GM23338 (cell line): ENCODE measurements around the gene USH2A. TPM values are rescaled to one million over a fixed set of nuclear protein-coding genes. Genes with fewer than 3 reads are reported as not detected.
A peak's percentile ranks its signal among the peaks of the same experiment; 100 is the strongest.

ENCODE experiments used
- ATAC-seq: fragments of 200-7000 bp; cut with Tn5 transposase; 3 replicates; pipeline ENCODE4 v1.9.1; 2020
- DNase-seq: peaks from one replicate; pipeline ENCODE4 v3.0.0-alpha.2; 2015; ENCODE audit warnings: low spot score
- H2AFZ ChIP-seq: fragments of 200-600 bp; sonication (generic); 2 replicates; pipeline ENCODE4 v1.8.0; 2016; ENCODE audit warnings: antibody characterized with exemption, mild to moderate bottlenecking, moderate library complexity
- H3F3A ChIP-seq: fragments of 200-600 bp; sonication (generic); replicated peaks from 2 replicates; pipeline ENCODE4 v1.8.0; 2017; ENCODE audit warnings: antibody characterized with exemption, mixed run types, low read depth
- H3K27ac ChIP-seq: fragments of 200-600 bp; sonication (generic); 2 replicates; pipeline ENCODE4 v1.6.1; 2016; ENCODE audit warnings: low read depth
- H3K27me3 ChIP-seq: fragments of 200-600 bp; sonication (generic); 2 replicates; pipeline ENCODE4 v1.8.0; 2016; ENCODE audit warnings: mild to moderate bottlenecking, mixed run types, moderate library complexity; ENCODE audit not compliant: insufficient read depth
- H3K36me3 ChIP-seq: fragments of 200-600 bp; sonication (generic); 2 replicates; pipeline ENCODE4 v1.8.0; 2016; ENCODE audit warnings: mild to moderate bottlenecking; ENCODE audit not compliant: insufficient read depth
- H3K4me1 ChIP-seq: fragments of 200-600 bp; sonication (generic); 2 replicates; pipeline ENCODE4 v1.8.0; 2016; ENCODE audit warnings: mild to moderate bottlenecking, moderate library complexity; ENCODE audit not compliant: insufficient read depth
- H3K4me2 ChIP-seq: fragments of 200-600 bp; sonication (generic); 2 replicates; pipeline ENCODE4 v1.7.1; 2017; ENCODE audit warnings: mixed run types
- H3K4me3 ChIP-seq: fragments of 200-600 bp; sonication (generic); 2 replicates; pipeline ENCODE4 v1.6.1; 2016; ENCODE audit warnings: mixed run types
- H3K79me2 ChIP-seq: fragments of 200-600 bp; sonication (generic); replicated peaks from 2 replicates; pipeline ENCODE4 v1.8.0; 2017; ENCODE audit warnings: mild to moderate bottlenecking; ENCODE audit not compliant: insufficient read depth
- H3K9me2 ChIP-seq: fragments of 200-600 bp; sonication (generic); 2 replicates; pipeline ENCODE4 v1.8.0; 2017; ENCODE audit not compliant: insufficient read depth
- H4K20me1 ChIP-seq: fragments of 200-600 bp; sonication (generic); replicated peaks from 2 replicates; pipeline ENCODE4 v1.8.0; 2017; ENCODE audit warnings: mild to moderate bottlenecking; ENCODE audit not compliant: insufficient read depth
- H3K27ac Mint-ChIP-seq: 2 replicates; pipeline ENCODE4 v1.8.0; 2020; ENCODE audit warnings: inconsistent platforms, mild to moderate bottlenecking, moderate library complexity, mixed read lengths
- H3K27me3 Mint-ChIP-seq: 3 replicates; pipeline ENCODE4 v1.8.0; 2022; ENCODE audit warnings: low read depth, mild to moderate bottlenecking, moderate library complexity, mixed read lengths, inconsistent platforms; ENCODE audit not compliant: insufficient read depth, poor library complexity
- H3K36me3 Mint-ChIP-seq: 3 replicates; pipeline ENCODE4 v1.8.0; 2021; ENCODE audit warnings: low read depth, mild to moderate bottlenecking, inconsistent platforms, moderate library complexity, mixed read lengths
- H3K4me1 Mint-ChIP-seq: 3 replicates; pipeline ENCODE4 v1.8.0; 2020; ENCODE audit warnings: mild to moderate bottlenecking, inconsistent platforms, mixed read lengths
- H3K4me3 Mint-ChIP-seq: 3 replicates; pipeline ENCODE4 v1.8.0; 2021; ENCODE audit warnings: moderate library complexity, mild to moderate bottlenecking, inconsistent platforms, mixed read lengths
- H3K9me3 Mint-ChIP-seq: 3 replicates; pipeline ENCODE4 v1.8.0; 2020; ENCODE audit warnings: moderate library complexity, mild to moderate bottlenecking, inconsistent platforms, mixed read lengths
- CTCF ChIP-seq, 2 experiments: fragments of 200-600 bp in 1 of 2; sonication (generic) in 1 of 2; conservative IDR thresholded peaks; 2 replicates each; pipeline versions ENCODE4 v1.5.1 to v1.6.1; 2016 to 2017; ENCODE audit warnings: antibody characterized with exemption in 2 of 2, low read depth in 2 of 2, mild to moderate bottlenecking in 2 of 2, moderate library complexity in 1 of 2
- EZH2phosphoT487 ChIP-seq: fragments of 200-600 bp; sonication (generic); IDR thresholded peaks from one replicate; pipeline ENCODE4 v1.8.1; 2018; ENCODE audit warnings: antibody characterized with exemption; ENCODE audit not compliant: unreplicated experiment
- REST ChIP-seq: IDR thresholded peaks from one replicate; pipeline ENCODE4 v1.6.1; 2018; ENCODE audit warnings: antibody characterized with exemption; ENCODE audit not compliant: unreplicated experiment
- STAT1 ChIP-seq: IDR thresholded peaks from one replicate; pipeline ENCODE4 v1.6.1; 2016; ENCODE audit warnings: antibody characterized with exemption; ENCODE audit not compliant: unreplicated experiment
- ZNF114 ChIP-seq: fragments of 250-450 bp; sonication (Bioruptor Pico); IDR thresholded peaks from 2 replicates; pipeline ENCODE4 v1.5.0; 2020; ENCODE audit warnings: mild to moderate bottlenecking, moderate library complexity
- ZNF462 ChIP-seq: fragments of 250-450 bp; sonication (Bioruptor Pico); IDR thresholded peaks from 2 replicates; pipeline ENCODE4 v1.5.0; 2020; ENCODE audit warnings: mild to moderate bottlenecking, moderate library complexity
- polyA plus RNA-seq: library from polyadenylated mRNA; unstranded; fragments of >200 nt; fragmentation: Nextera tagmentation; extraction: Ambion mirVana; gene quantifications from 2 replicates; pipeline ENCODE4 v1.2.1, GENCODE V29; 2016
- total RNA-seq: library from RNA; depleted of rRNA; stranded (reverse); fragments of >200 nt; shearing (Covaris generic); gene quantifications from 2 replicates; pipeline ENCODE4 v1.2.3, GENCODE V29; 2014

USH2A gene
- total and polyA plus RNA-seq, 2 experiments from 2014 or later = 0.03 TPM

- DNase-seq (no peak), ATAC-seq (no peak)
- Histone ChIP-seq H3K79me2 (no peaks in the 10 kb centered on the region), H3K27me3 (no peaks in the 10 kb centered on the region), H2AFZ (peak overlapping the region; percentile 28; the same call in 1 of the 2 replicates), H3F3A (no peaks in the 10 kb centered on the region), H3K4me1 (no peaks in the 10 kb centered on the region), H3K27ac (no peak overlapping the region), H3K4me3 (no peak overlapping the region), H4K20me1 (no peaks in the 10 kb centered on the region), H3K36me3 (no peaks in the 10 kb centered on the region), H3K9me2 (0 out of 2 replicates have a peak, but pooled peaks cover 4% of the 10 kb centered on the region), H3K4me2 (no peak overlapping the region)
- no peak overlapping the region for H3K27ac Mint-ChIP-seq
- H3K4me3 Mint-ChIP-seq = no peak overlapping the region
- H3K36me3 Mint-ChIP-seq = no peaks in the 10 kb centered on the region
- peaks cover 21% of the 10 kb centered on the region for H3K4me1 Mint-ChIP-seq
- H3K27me3 Mint-ChIP-seq = no peaks in the 10 kb centered on the region
- no peaks in the 10 kb centered on the region for H3K9me3 Mint-ChIP-seq
- TF ChIP-seq STAT1 (no peak), ZNF462 (CRISPR knock-in tag) (no peak), EZH2phosphoT487 (no peak), CTCF (conservative IDR thresholded peaks at IDR 0.05; ENCODE audit: low read depth in 2 of 2) (no peak), ZNF114 (no peak), REST (no peak)
Observed at GRCh38 chr1:215640429-215641148, 782.7 kb downstream of the USH2A start.
